Keratinocyte (primary cell): ENCODE data around the gene C2orf76. TPM values are rescaled to one million over a fixed set of nuclear protein-coding genes. Genes with fewer than 3 reads are reported as not detected.

ENCODE experiments used
- DNase-seq: peaks from one replicate; pipeline ENCODE4 v3.0.0-alpha.2; 2011; ENCODE audit warnings: low read depth, missing footprints, low spot score
- FAIRE-seq: peaks from 2 replicates; lab custom pipeline; 2011; peaks lifted over from hg19 to GRCh38; lab: Jason Lieb, UNC
- H2AFZ ChIP-seq: 2 replicates; pipeline ENCODE4 v1.6.0; 2012; ENCODE audit warnings: low read length, control low read depth, inconsistent platforms; ENCODE audit not compliant: control insufficient read depth
- H3K27ac ChIP-seq: 2 replicates; pipeline ENCODE4 v1.5.1; 2011; ENCODE audit warnings: low read length; ENCODE audit not compliant: control insufficient read depth, insufficient read depth
- H3K27me3 ChIP-seq: 3 replicates; pipeline ENCODE4 v1.6.0; 2011; ENCODE audit warnings: low read length; ENCODE audit not compliant: control insufficient read depth, insufficient read depth; ENCODE audit errors: extremely low read depth
- H3K36me3 ChIP-seq, 2 experiments: 2 replicates in 1 of 2; 3 replicates in 1 of 2; pipeline ENCODE4 v1.5.1; 2011; ENCODE audit warnings: low read length in 2 of 2, mild to moderate bottlenecking in 1 of 2; ENCODE audit not compliant: control insufficient read depth in 2 of 2, insufficient read depth in 2 of 2; ENCODE audit errors: extremely low read depth in 1 of 2
- H3K4me1 ChIP-seq: 3 replicates; pipeline ENCODE4 v1.5.1; 2011; ENCODE audit warnings: low read length; ENCODE audit not compliant: control insufficient read depth, insufficient read depth; ENCODE audit errors: extremely low read depth
- H3K4me2 ChIP-seq: 3 replicates; pipeline ENCODE4 v1.6.0; 2011; ENCODE audit warnings: low read depth, low read length; ENCODE audit not compliant: control insufficient read depth, insufficient read depth; ENCODE audit errors: extremely low read depth
- H3K4me3 ChIP-seq, 3 experiments: fragments of 200-600 bp in 1 of 3; sonication (generic) in 1 of 3; 2 replicates in 2 of 3; 3 replicates in 1 of 3; pipeline ENCODE4 v1.5.1; 2011 to 2016; ENCODE audit warnings: low read length in 3 of 3, mild to moderate bottlenecking in 3 of 3, control low read depth in 2 of 3, inconsistent platforms in 1 of 3, low read depth in 1 of 3, mixed read lengths in 1 of 3, mixed run types in 1 of 3, moderate library complexity in 1 of 3; ENCODE audit not compliant: control insufficient read depth in 2 of 3, insufficient read depth in 2 of 3; ENCODE audit errors: extremely low read depth in 1 of 3
- H3K79me2 ChIP-seq: 2 replicates; pipeline ENCODE4 v1.6.0; 2012; ENCODE audit warnings: low read length; ENCODE audit not compliant: control insufficient read depth, insufficient read depth
- H3K9ac ChIP-seq: 3 replicates; pipeline ENCODE4 v1.6.0; 2011; ENCODE audit warnings: low read length; ENCODE audit not compliant: control insufficient read depth, insufficient read depth; ENCODE audit errors: extremely low read depth
- H3K9me1 ChIP-seq: 3 replicates; pipeline ENCODE4 v1.6.0; 2011; ENCODE audit warnings: low read length; ENCODE audit not compliant: control insufficient read depth, insufficient read depth; ENCODE audit errors: extremely low read depth
- H3K9me3 ChIP-seq: 2 replicates; pipeline ENCODE4 v1.5.1; 2012; ENCODE audit warnings: low read depth, low read length; ENCODE audit not compliant: control insufficient read depth
- H4K20me1 ChIP-seq: 3 replicates; pipeline ENCODE4 v1.6.0; 2011; ENCODE audit warnings: low read length; ENCODE audit not compliant: control insufficient read depth, insufficient read depth; ENCODE audit errors: extremely low read depth
- EZH2 ChIP-seq: IDR thresholded peaks from one replicate; pipeline ENCODE4 v1.6.1; 2012; ENCODE audit warnings: inconsistent platforms, mild to moderate bottlenecking, low read length, moderate library complexity
- dilution Hi-C: fragments of 300-500 bp; cut with MboI; formaldehyde crosslinking; loops from one replicate; pipeline ENCODE4 v1.7.0; 2020; ENCODE audit warnings: low sequenced_read_pairs; ENCODE audit not compliant: extremely low pct_ligation_motif_present
- polyA plus RNA-seq, 5 experiments: library from polyadenylated mRNA; depleted of rRNA in 3 of 5; stranded (reverse) in 3 of 5; stranded (forward) in 1 of 5; unstranded in 1 of 5; fragments of >200 nt; gene quantifications; 1 replicate in 1 of 5; 2 replicates in 3 of 5; 3 replicates in 1 of 5; pipeline versions ENCODE4 v1.2.1 to v1.2.3, GENCODE V29; 2011 to 2012; ENCODE audit warnings: missing spikeins in 2 of 5, low read depth in 1 of 5, low replicate concordance in 1 of 5
- TF ChIP-seq, protein P1 (sequence below), 3 experiments: IDR thresholded peaks in 1 of 3; conservative IDR thresholded peaks in 1 of 3; optimal IDR thresholded peaks in 1 of 3; 2 replicates in 2 of 3; 3 replicates in 1 of 3; pipeline versions ENCODE3 to v1.5.1; 2011; ENCODE audit warnings: low read length in 3 of 3, mild to moderate bottlenecking in 3 of 3, moderate library complexity in 2 of 3, control low read depth in 1 of 3, inconsistent platforms in 1 of 3; ENCODE audit not compliant: insufficient read depth in 2 of 3; ENCODE audit errors: extremely low read depth in 1 of 3

Gene C2orf76
- polyA plus RNA-seq, 1 donor (not counting 4 experiments of a cell fraction or from before 2014, with no cell fraction given) = 17.9 TPM

DNA sequence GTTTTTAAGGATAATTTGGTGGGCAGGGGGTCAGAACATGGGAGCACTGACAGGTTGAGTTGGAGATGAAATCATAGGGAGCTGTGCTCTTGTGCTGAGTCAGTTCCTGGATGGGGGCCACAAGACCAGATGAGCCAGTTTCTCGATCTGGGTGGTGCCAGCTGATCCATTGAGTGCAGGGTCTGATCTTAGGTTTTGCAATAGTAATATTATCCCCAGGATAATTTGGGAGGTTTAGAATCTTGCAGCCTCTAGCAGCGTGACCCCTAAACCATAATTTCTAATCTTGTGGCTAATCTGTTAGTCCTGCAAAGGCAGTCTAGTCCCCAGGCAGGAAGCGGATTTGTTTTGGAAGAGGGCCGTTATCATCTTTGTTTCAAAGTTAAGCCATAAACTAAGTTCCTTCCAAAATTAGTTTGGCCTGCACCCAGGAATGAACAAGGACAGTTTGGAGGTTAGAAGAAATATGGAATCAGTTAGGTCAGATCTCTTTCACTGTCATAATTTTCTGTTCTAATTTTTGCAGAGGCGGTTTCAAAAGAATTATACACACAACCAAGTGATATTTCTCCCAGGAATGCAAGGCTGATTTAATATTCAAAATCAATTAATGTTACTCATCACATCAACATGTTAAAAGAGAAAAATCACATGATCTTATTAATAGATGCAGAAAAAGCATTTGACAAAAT, 23.1 kb upstream of the C2orf76 start:
- Histone ChIP-seq H4K20me1 (no peaks in the 10 kb centered on the region), H3K79me2 (no peaks in the 10 kb centered on the region), H3K9me3 (no peaks in the 10 kb centered on the region), H2AFZ (no peak overlapping the region), H3K4me3 (no peak overlapping the region), H3K36me3 (no peaks in the 10 kb centered on the region), H3K27ac (no peak overlapping the region), H3K4me1 (peaks cover 22% of the 10 kb centered on the region), H3K9me1 (no peaks in the 10 kb centered on the region), H3K4me2 (peak overlapping the region; percentile 44), H3K27me3 (no peaks in the 10 kb centered on the region), H3K9ac (no peak overlapping the region)
- dilution Hi-C loops = no loop called here
- DNase-seq (no peak), FAIRE-seq (peak; percentile 67)
- TF ChIP-seq, protein P1, sequence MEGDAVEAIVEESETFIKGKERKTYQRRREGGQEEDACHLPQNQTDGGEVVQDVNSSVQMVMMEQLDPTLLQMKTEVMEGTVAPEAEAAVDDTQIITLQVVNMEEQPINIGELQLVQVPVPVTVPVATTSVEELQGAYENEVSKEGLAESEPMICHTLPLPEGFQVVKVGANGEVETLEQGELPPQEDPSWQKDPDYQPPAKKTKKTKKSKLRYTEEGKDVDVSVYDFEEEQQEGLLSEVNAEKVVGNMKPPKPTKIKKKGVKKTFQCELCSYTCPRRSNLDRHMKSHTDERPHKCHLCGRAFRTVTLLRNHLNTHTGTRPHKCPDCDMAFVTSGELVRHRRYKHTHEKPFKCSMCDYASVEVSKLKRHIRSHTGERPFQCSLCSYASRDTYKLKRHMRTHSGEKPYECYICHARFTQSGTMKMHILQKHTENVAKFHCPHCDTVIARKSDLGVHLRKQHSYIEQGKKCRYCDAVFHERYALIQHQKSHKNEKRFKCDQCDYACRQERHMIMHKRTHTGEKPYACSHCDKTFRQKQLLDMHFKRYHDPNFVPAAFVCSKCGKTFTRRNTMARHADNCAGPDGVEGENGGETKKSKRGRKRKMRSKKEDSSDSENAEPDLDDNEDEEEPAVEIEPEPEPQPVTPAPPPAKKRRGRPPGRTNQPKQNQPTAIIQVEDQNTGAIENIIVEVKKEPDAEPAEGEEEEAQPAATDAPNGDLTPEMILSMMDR (optimal IDR thresholded peaks at IDR 0.05 in 1 of 3, IDR thresholded peaks at IDR 0.05 in 1 of 3, conservative IDR thresholded peaks at IDR 0.05 in 1 of 3; ENCODE audit: extremely low read depth in 1 of 3, insufficient read depth in 2 of 3, low read length in 3 of 3) = no peak
- TF ChIP-seq EZH2 = no peak

DNA sequence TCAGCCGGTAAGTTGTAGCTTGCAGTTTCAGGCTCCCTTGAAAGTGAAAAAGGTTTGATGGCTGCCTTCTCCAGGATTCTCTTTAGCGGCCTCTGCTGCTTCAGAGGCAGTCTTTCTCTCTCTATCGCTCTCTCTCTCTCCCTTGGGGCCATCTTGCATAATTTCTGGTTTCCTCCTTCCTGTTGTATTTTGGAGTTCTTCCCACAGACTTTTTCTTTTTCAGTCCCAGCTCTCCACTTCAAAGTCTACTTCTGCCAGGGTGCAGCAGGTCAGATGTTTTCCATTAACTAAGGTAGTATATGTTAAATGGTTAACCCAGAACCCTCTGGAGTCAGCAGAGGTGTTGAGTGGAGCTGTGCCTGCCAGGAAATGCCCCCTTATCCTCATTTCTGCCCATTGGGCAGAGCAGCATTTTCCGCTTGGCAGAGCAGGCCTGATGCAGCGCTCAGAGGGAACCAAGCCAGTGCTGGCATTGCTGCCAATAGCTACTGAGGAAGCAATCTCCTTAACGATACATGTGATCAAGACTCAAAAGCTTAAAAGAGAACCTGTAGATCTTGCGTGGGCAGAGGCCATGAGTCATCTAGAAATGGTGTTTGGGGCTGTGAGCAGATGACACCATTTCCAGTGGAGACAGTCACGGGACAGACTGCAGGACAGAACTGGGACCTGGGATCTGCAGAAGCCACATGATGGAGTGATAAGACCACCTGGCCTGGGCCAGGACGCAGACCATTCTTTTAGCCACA, 20.9 kb upstream of the C2orf76 start:
- no peak for TF ChIP-seq EZH2
- TF ChIP-seq, protein P1 (optimal IDR thresholded peaks at IDR 0.05 in 1 of 3, IDR thresholded peaks at IDR 0.05 in 1 of 3, conservative IDR thresholded peaks at IDR 0.05 in 1 of 3; ENCODE audit: extremely low read depth in 1 of 3, insufficient read depth in 2 of 3, low read length in 3 of 3) = peak in 2 of 3 experiments; percentile 16 to 48
- Histone ChIP-seq H3K9ac (no peak overlapping the region), H3K27ac (peak overlapping the region; percentile 24), H3K4me3 (no peak overlapping the region), H3K79me2 (no peaks in the 10 kb centered on the region), H3K27me3 (no peaks in the 10 kb centered on the region), H3K9me1 (no peaks in the 10 kb centered on the region), H3K4me1 (peaks cover 22% of the 10 kb centered on the region), H3K36me3 (no peaks in the 10 kb centered on the region), H4K20me1 (no peaks in the 10 kb centered on the region), H3K4me2 (peak overlapping the region; percentile 49), H3K9me3 (no peaks in the 10 kb centered on the region), H2AFZ (peak overlapping the region; percentile 50)
- FAIRE-seq = peak; percentile 61
- dilution Hi-C loops = no loop called here
- no peak for DNase-seq
